NT2/D1 (cell line): ENCODE data around the gene SHISA7.
"Not testable (repeated sequence)": the region's sequence is repeated elsewhere in the genome, so short reads cannot be mapped to it uniquely, and the experiment has no call there.

Experiments used
- DNase-seq: peaks from one replicate; pipeline ENCODE4 v3.0.0-alpha.2; 2011; ENCODE audit warnings: low read depth, low spot score
- H3K27me3 ChIP-seq: 2 replicates; pipeline ENCODE4 v1.6.0; 2011; ENCODE audit warnings: mild to moderate bottlenecking; ENCODE audit not compliant: insufficient read length, insufficient read depth
- H3K36me3 ChIP-seq: 2 replicates; pipeline ENCODE4 v1.6.1; 2011; ENCODE audit warnings: mild to moderate bottlenecking, low read length, mixed read lengths; ENCODE audit not compliant: insufficient read depth, insufficient read length
- H3K4me1 ChIP-seq: 2 replicates; pipeline ENCODE4 v1.5.1; 2011; ENCODE audit not compliant: insufficient read depth, insufficient read length
- H3K4me3 ChIP-seq: 2 replicates; pipeline ENCODE4 v1.5.1; 2011; ENCODE audit warnings: low read depth; ENCODE audit not compliant: insufficient read length
- H3K9ac ChIP-seq: 2 replicates; pipeline ENCODE4 v1.6.0; 2011; ENCODE audit warnings: low read depth; ENCODE audit not compliant: insufficient read length
- H3K9me3 ChIP-seq: 2 replicates; pipeline ENCODE4 v1.5.1; 2011; ENCODE audit warnings: mild to moderate bottlenecking, low read length; ENCODE audit not compliant: insufficient read depth
- SUZ12 ChIP-seq: IDR thresholded peaks from 2 replicates; pipeline ENCODE4 v1.6.1; 2011; ENCODE audit not compliant: insufficient read length, insufficient read depth; ENCODE audit errors: extremely low read depth
- YY1 ChIP-seq: IDR thresholded peaks from 2 replicates; pipeline ENCODE4 v1.6.1; 2011; ENCODE audit not compliant: insufficient read length, insufficient read depth
- ZNF274 ChIP-seq: IDR thresholded peaks from 2 replicates; pipeline ENCODE4 v1.6.1; 2011; ENCODE audit warnings: mild to moderate bottlenecking, low read depth, low read length

The SHISA7 gene

GRCh38 chr19:55453511-55454260, 10.6 kb upstream of the SHISA7 start:
- Histone ChIP-seq H3K4me1 (no peaks in the 10 kb centered on the region), H3K4me3 (no peak overlapping the region), H3K27me3 (peaks cover 46% of the 10 kb centered on the region), H3K36me3 (no peaks in the 10 kb centered on the region), H3K9me3 (no peaks in the 10 kb centered on the region), H3K9ac (no peak overlapping the region)
- no peak for DNase-seq
- TF ChIP-seq ZNF274 (no peak), YY1 (no peak), SUZ12 (no peak)

GRCh38 chr19:55452749-55453346, 9.7 kb upstream of the SHISA7 start:
- H3K9me3 ChIP-seq: no peaks in the 10 kb centered on the region
- no peaks in the 10 kb centered on the region for H3K36me3 ChIP-seq
- TF ChIP-seq SUZ12 (no peak), YY1 (no peak), ZNF274 (no peak)
- H3K9ac ChIP-seq: no peak overlapping the region
- peak; percentile 54 for DNase-seq
- H3K27me3 ChIP-seq: peaks cover 54% of the 10 kb centered on the region
- no peaks in the 10 kb centered on the region for H3K4me1 ChIP-seq
- no peak overlapping the region for H3K4me3 ChIP-seq

DNA sequence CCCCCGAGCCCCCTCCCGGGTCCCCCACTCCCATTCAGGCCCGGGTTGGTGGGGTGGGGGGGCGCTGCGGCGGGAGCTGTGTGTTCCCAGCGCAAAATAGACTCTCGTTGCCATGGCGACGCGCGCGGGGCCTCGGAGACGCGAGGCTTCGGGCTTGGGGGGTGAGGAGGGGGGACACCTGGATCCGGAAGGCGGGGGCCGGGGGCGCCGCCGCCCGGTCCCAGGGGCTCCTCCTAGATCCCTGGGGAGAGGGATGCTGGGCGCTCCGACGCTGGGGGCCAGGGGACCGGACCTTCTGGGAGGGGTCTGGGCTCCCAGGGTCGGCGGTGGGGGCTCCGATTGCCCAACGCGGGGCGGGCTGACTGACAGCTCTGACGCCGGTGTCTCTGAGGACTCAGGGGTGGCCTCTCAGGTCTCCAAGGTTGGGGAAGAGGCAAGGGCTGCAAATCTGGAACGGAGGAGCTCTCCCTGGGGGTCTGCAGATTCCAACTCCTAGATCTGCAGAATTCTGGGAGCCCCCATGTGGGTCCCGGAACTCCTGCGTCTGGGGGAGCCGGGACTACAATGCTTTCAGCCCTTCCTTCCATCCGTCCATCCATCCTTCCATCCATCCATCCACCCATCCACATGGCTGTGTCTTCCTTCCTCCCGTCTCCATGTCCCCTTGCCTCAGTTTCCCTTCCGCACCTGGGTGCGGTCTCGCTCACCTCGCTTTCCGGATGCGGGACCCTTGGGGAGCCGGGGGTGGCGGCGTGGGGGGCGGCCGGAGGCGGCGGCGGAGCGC, 9.1 kb upstream of the SHISA7 start:
- Histone ChIP-seq H3K9me3 (no peaks in the 10 kb centered on the region), H3K36me3 (no peaks in the 10 kb centered on the region), H3K27me3 (peaks cover 61% of the 10 kb centered on the region), H3K4me3 (no peak overlapping the region), H3K4me1 (no peaks in the 10 kb centered on the region), H3K9ac (no peak overlapping the region)
- TF ChIP-seq ZNF274 (no peak), SUZ12 (peak; percentile 67)
- DNase-seq: no peak

- Histone ChIP-seq H3K36me3 (no peaks in the 10 kb centered on the region), H3K4me3 (peak overlapping the region; percentile 37), H3K9ac (peak overlapping the region; percentile 56), H3K27me3 (peaks cover 69% of the 10 kb centered on the region), H3K4me1 (no peaks in the 10 kb centered on the region), H3K9me3 (no peaks in the 10 kb centered on the region)
- DNase-seq: no peak
- TF ChIP-seq YY1 (no peak), SUZ12 (peak; percentile 89), ZNF274 (no peak)
These were observed 8.3 kb upstream of the SHISA7 start for GRCh38 chr19:55451163-55451964.

- H3K27me3 ChIP-seq: peaks cover 87% of the 10 kb centered on the region
- no peaks in the 10 kb centered on the region for H3K4me1 ChIP-seq
- H3K9me3 ChIP-seq: no peaks in the 10 kb centered on the region
- no peak overlapping the region for H3K4me3 ChIP-seq
- DNase-seq: no peak
- TF ChIP-seq YY1: no peak
- TF ChIP-seq ZNF274: no peak
- TF ChIP-seq SUZ12: no peak
- H3K9ac ChIP-seq: no peak overlapping the region
- H3K36me3 ChIP-seq: no peaks in the 10 kb centered on the region
These were observed 6.4 kb upstream of the SHISA7 start for GRCh38 chr19:55449469-55449868.

- H3K4me1 ChIP-seq, DNase-seq, H3K9ac ChIP-seq, H3K4me3 ChIP-seq, H3K36me3 ChIP-seq, H3K9me3 ChIP-seq: not testable (repeated sequence)
- peaks cover 93% of the 10 kb centered on the region for H3K27me3 ChIP-seq
These were observed 5.0 kb upstream of the SHISA7 start for GRCh38 chr19:55448175-55448490.
